GM12891 (cell line): ENCODE data around the gene CDK9.

Experiments
- DNase-seq: peaks from one replicate; pipeline ENCODE4 v3.0.0; 2011; ENCODE audit warnings: low spot score; ENCODE audit not compliant: insufficient read length
- FAIRE-seq: peaks from 2 replicates; lab custom pipeline; 2011; peaks lifted over from hg19 to GRCh38; lab: Jason Lieb, UNC
- PAX5 ChIP-seq: IDR thresholded peaks from 2 replicates; pipeline ENCODE4 v1.6.1; 2011; ENCODE audit warnings: low read length, moderate library complexity, mild to moderate bottlenecking; ENCODE audit not compliant: insufficient read depth, severe bottlenecking
- POLR2A ChIP-seq: IDR thresholded peaks from 2 replicates; pipeline ENCODE4 v1.6.1; 2011; ENCODE audit warnings: low read depth, low read length, control low read depth
- POLR2AphosphoS5 ChIP-seq: IDR thresholded peaks from 2 replicates; pipeline ENCODE4 v1.6.1; 2011; ENCODE audit warnings: low read depth, low read length, control low read depth
- POU2F2 ChIP-seq: IDR thresholded peaks from 2 replicates; pipeline ENCODE4 v1.6.1; 2011; ENCODE audit warnings: low read depth, mild to moderate bottlenecking, control low read depth, low read length, moderate library complexity
- SPI1 ChIP-seq: IDR thresholded peaks from 2 replicates; pipeline ENCODE4 v1.6.1; 2011; ENCODE audit warnings: low read depth, low read length, control low read depth
- TAF1 ChIP-seq: IDR thresholded peaks from 2 replicates; pipeline ENCODE4 v1.6.1; 2011; ENCODE audit warnings: low read depth, low read length, control low read depth

The CDK9 gene

DNA sequence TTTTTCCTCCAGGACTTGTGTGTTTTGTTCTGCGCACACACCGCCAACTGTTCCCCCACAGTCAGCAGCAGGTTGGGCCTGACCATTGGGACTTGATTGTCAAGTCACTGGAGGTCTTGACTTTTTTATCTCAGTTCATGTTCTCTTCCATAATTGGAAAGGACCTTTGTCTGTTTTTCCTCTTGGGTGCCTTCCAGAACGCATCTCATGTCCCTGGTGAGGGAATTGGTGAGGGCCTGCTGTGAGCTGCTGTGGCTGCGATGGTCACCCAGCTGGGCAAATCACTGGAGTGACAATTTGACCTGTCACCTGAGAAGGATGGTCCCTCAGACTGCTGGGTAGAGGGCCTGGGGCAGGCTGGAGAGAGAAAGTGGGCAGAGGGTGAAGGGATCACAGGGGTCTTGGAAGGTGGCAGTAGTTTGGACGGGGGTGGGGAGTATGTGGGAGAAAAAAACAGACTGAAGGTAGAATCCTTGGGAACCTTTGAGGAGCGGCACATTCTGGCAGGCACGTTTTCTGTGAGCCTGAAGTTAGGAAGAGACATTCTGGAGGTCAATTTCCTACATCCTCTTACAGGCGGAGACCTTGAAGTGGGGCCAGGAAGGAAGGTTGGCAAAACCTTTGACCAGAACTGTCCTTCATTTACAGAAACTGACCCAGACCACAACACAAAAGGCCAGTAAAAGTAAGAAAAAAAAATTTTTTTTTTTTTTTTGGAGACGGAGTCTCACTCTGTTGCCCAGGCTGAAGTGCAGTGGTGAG lies 4.4 kb downstream of the CDK9 start:
- TF ChIP-seq SPI1, result no peak
- TF ChIP-seq POU2F2, result no peak
- no peak for TF ChIP-seq POLR2AphosphoS5
- no peak for TF ChIP-seq POLR2A
- no peak for TF ChIP-seq PAX5
- no peak for TF ChIP-seq TAF1
- DNase-seq (no peak), FAIRE-seq (no peak)

DNA sequence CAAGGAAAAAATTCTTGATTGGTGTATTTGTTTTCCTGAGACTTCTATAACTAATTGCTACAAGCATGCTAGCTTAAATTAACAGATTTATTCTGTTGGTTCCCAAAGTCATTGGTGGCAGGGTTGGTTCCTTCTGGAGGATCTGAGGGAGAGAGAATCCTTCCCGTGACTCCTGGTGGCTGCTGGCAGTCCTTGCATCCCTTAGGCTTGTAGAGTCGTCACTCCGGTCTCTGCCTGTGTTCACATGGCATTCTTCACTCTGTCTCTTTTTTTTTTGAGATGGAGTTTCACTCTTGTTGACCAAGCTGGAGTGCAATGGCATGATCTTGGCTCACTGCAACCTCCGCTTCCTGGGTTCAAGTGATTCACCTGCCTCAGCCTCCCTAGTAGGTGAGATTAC lies 5.3 kb downstream of the CDK9 start:
- TF ChIP-seq POLR2A (peak; percentile 29; the same call in 1 of the 2 replicates), TAF1 (no peak)
- no peak for DNase-seq
- no peak for FAIRE-seq

DNA sequence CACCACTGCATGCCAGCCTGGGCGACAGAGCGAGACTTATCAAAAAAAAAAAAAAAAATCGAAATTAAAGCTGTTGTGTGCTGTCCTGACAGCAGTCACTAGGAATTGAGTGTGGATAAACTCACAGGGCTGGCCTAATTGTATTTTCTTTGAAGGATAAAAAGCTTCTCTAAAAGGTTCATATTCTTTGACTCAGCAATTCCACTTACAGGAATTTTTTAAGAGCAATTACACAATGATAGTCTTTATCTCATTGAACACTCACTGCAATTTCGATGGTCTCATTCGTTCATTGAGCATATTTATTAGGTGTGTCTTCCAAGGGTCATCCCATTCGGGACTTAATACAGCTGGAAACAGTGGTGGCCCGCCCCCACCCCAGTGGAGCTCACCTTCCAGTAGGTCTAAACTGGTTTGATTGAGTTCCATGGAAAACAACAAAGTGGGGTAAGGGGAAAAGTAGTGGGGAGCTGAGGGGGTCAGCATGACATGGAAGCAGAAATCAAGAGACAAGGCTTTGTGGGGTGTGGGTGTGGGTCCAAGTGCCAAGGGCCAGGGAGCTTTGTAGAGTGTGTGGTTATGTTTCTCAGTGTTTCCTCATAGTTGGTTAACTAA lies 6.7 kb downstream of the CDK9 start:
- TF ChIP-seq POLR2A, result no peak; the same call in 1 of the 2 replicates
- TF ChIP-seq POLR2AphosphoS5, result no peak; the same call in none of the 2 replicates
- TF ChIP-seq SPI1, result no peak
- no peak for TF ChIP-seq TAF1
- no peak for TF ChIP-seq PAX5
- TF ChIP-seq POU2F2, result no peak
- no peak for FAIRE-seq
- no peak for DNase-seq

DNA sequence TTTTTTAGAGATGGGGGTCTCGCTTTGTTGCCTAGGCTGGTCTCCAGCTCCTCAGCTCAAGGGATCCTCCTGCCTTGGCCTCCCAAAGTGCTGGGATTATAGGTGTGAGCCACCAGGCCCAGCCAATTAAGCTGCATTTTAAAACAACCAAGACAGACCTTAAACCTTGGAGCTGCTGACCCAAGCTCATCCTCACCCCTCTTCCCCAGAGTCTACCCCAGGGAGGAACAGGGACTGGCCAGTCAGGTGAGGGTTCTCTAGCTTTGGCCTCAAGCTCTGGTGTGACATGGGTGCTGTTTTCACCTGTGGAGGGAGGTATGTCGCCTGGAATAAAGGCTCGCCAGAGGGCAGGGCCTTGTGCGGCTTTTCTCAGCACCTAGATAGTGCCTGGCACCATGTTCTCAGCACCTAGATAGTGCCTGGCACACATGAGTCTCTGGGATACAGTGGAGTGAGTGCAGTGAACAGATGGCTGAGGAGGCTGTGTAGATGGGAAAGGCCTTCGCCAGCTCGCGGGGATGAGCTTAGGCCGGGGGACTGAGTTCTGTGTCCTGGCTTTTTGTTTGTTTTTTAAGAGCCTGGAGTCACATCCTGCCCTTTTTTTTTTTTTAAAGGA lies 7.4 kb downstream of the CDK9 start:
- FAIRE-seq, result no peak
- peak; percentile 57 for TF ChIP-seq POLR2A
- no peak for TF ChIP-seq TAF1
- no peak for TF ChIP-seq PAX5
- peak; percentile 59 for TF ChIP-seq POLR2AphosphoS5
- no peak for DNase-seq

DNA sequence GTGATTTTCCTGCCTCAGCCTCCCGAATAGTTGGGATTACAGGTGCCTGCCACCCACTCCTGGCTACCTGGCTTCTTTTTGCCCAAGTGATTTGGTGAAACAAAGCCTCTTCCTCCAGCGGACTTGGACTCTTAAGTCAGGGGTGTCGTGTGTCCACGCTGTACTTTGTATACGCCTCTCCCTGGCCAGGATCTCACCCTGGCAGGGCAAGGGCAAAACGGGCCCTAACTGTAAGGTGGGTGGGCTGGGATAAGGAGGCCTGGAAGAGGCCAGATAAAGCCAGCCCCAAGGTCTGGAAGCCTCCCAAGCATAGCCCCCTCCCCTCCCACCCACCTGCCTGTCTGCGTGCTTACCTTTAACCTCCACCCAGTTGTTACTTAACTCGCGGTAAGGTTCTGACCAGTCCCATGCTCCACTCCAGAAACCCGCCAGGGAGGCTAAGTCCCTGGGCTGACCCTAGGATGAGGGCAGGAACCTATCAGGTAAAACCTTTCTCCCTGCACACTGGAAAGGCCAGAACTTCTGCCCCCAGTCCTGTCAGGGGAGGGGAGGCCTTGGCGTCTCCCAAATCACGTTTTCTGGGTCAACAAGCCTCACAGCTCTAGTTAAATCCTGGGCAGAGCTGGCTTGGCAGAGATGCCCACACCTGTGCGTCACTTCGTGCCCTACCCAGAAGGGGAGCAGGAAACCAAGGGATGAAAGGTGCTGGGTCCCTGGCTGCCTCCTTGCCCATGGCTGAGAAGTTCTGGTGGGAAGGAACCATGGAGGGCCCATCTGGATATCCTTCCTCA lies 8.4 kb downstream of the CDK9 start:
- DNase-seq (no peak), FAIRE-seq (no peak)
- TF ChIP-seq POLR2AphosphoS5 (peak; percentile 51; the same call in 1 of the 2 replicates), TAF1 (no peak), POLR2A (peak; percentile 60), SPI1 (no peak), POU2F2 (no peak; the same call in 1 of the 2 replicates), PAX5 (no peak)

DNA sequence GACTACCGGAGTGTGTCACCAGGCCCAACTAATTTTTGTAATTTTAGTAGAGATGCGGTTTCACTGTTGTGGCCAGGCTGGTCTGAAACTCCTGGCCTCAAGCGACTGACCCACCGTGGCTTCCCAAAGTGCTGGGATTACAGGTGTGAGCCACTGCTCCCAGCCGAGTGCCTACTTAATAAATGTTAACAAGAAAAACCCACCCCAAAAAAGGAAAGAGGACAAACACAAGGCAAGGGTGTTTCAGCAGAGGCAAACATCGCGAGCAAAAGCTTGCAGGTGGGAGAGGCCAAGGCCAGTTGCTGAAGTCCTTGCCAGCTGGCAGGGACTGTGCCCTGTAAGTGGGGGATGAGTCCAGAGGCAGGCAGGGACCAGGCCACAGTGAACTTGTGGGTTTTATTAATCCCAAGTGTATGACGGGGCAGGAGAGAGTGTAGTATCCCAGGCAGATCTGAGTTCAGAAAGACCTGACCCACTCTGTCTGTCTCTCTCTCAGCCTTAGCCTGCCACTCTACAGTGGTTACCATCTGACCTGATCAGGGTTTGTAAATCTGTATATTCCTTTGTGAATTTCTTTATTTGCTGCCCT lies 10.5 kb downstream of the CDK9 start:
- DNase-seq (no peak), FAIRE-seq (no peak)
- TF ChIP-seq POU2F2, result no peak
- peak; percentile 28; the same call in 1 of the 2 replicates for TF ChIP-seq POLR2A

DNA sequence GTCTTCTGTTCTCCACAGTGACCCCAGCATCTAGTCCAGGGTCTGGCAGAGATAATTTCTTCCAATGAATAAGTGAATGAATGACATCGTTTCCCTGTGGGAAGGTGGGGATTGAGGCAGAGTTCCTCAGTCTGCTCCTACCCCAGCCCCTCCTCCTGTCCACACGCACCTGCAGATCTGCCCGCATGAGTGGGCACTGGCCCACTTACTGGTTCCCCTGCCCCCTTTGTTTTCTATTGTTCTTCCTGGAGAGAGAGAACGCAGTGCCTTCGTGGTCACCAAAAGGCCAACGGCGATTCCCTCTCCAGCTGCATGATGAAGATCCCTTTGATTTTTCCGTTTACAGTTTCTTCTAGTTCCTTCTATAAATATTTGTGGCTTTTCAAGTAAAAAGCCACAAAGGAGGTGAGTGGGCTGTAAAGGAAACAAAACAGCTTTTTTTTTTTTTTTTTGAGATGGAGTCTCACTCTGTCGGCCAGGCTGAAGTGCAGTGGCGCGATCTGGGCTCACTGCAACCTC lies 11.1 kb downstream of the CDK9 start:
- FAIRE-seq (no peak), DNase-seq (no peak)
- no peak for TF ChIP-seq TAF1

DNA sequence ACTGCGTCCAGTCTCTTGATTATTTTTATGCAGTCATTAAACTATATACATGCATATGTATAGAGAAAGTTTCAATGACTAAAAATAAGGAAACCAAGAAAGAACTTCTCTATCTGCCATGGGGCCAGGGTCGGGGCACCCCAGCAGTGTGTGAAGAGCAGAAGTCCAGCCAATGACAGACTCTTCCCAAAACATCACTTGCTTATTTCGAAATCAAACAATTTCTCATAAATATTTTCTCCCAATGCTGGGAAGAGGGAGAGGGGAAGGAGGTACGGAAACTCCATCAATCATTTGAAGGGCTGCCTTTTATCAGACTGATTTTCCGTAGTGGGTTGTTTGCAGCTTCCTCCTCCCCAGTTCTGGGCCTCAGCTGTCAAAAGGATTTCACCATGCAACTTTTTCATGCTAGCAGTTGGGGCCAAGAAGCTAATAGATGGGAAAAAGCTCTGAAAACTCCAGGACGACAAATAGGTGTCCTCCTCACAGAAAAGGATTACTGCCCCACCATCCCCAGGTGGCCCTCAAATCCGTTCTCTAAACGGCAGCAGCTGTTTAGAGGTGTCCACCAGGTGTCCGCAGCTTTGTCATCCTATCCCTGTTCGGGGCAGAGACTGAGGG lies 16.2 kb downstream of the CDK9 start:
- TF ChIP-seq SPI1 (no peak), PAX5 (no peak), POLR2AphosphoS5 (no peak), POLR2A (no peak), TAF1 (no peak), POU2F2 (no peak)
- FAIRE-seq (no peak), DNase-seq (no peak)
